Heart left ventricle (tissue), 13 donors: ENCODE results near the gene CD177.

Experiments used
- CTCF ChIP-seq, 12 donors: fragments of 200-600 bp; sonication (generic) in 4 of 12; IDR thresholded peaks; one replicate each; pipeline versions ENCODE4 v1.5.0 to v1.8.0; 2018 to 2022; ENCODE audit warnings: antibody characterized with exemption in 12 of 12, mild to moderate bottlenecking in 5 of 12
- POLR2A ChIP-seq, 2 donors: fragments of 450-650 bp; IDR thresholded peaks; one replicate each; pipeline ENCODE4 v1.6.1; 2017; ENCODE audit warnings: antibody characterized with exemption in 2 of 2, mild to moderate bottlenecking in 2 of 2, moderate library complexity in 2 of 2
- donor health status: ischemic (EF 13 %, LVEDD 7.1; RV severe dilation, severe dysfunction).
- donor health status: DM: no; HTN: yes; CAD: no.
- donor health status: DM: no; HTN: no; CAD: no.
- donor health status: ischemic (EF 25% LVEDD 6.9; RV normal size, moderate dysfunction).
- donor health status: ischemic (EF 25% LVEDD 5.7; RV mildly dilated, moderate dysfunction).
- donor health status: ischemic (EF 35%, LVEDD 5.7; RV mildly dilated, moderate dysfunction).
- donor health status: nonischemic (EF 11% LVEDD 7.7; RV severe dilation, severe dysfunction).
- donor health status: DM: yes; HTN: yes; CAD: no.
- donor health status: PGD.
- donor health status: ischemic (EF 29% LVEDD 5.4; RV normal size, mild dysfunction).
- donor health status: nonischemic (EF 23%, LVEDD 6.1; RV moderate dilation, normal function).

- TF ChIP-seq CTCF (IDR thresholded peaks at IDR 0.05) (no peak), POLR2A (IDR thresholded peaks at IDR 0.05) (no peak)
Observed at GRCh38 chr19:43318203-43318602, 35.3 kb upstream of the CD177 start.
